HFFc6 (cell line): ENCODE measurements around the gene BRF1. TPM values are rescaled to one million over a fixed set of nuclear protein-coding genes. Genes with fewer than 3 reads are reported as not detected.
A peak's percentile ranks its signal among the peaks of the same experiment; 100 is the strongest.

ENCODE experiments used
- DNase-seq: peaks from one replicate; pipeline ENCODE4 v3.0.0-alpha.2; 2018
- H3K27ac Mint-ChIP-seq: 2 replicates; pipeline ENCODE4 v1.8.0; 2020; ENCODE audit warnings: mild to moderate bottlenecking, mixed read lengths
- H3K27me3 Mint-ChIP-seq: 2 replicates; pipeline ENCODE4 v1.8.0; 2021; ENCODE audit warnings: mild to moderate bottlenecking, moderate library complexity, mixed read lengths; ENCODE audit not compliant: insufficient read depth
- H3K36me3 Mint-ChIP-seq: 2 replicates; pipeline ENCODE4 v1.8.0; 2021; ENCODE audit warnings: low read depth, mixed read lengths
- H3K4me1 Mint-ChIP-seq: 2 replicates; pipeline ENCODE4 v1.8.0; 2020; ENCODE audit warnings: low read depth, mixed read lengths
- H3K4me3 Mint-ChIP-seq: 2 replicates; pipeline ENCODE4 v1.8.0; 2020; ENCODE audit warnings: mild to moderate bottlenecking, moderate library complexity, mixed read lengths
- H3K9me3 Mint-ChIP-seq: 2 replicates; pipeline ENCODE4 v1.8.0; 2020; ENCODE audit warnings: mild to moderate bottlenecking, mixed read lengths
- CTCF ChIP-seq: fragments of 200-600 bp; sonication (generic); IDR thresholded peaks from 2 replicates; pipeline ENCODE4 v1.5.0; 2021; ENCODE audit warnings: antibody characterized with exemption, mild to moderate bottlenecking
- long read RNA-seq: library from polyadenylated mRNA; unstranded; transcript quantifications from one replicate; pipeline ENCODE4 v2.0.0, GENCODE V29; 2019
- total RNA-seq, 6 experiments: library from RNA; stranded (reverse); fragmentation: NEBNext Ultra II Directional; extraction: Animal tissue kit (Norgen Biotek cat#: 25700); gene quantifications; 2 replicates in 1 of 6; 3 replicates in 5 of 6; pipeline ENCODE4 v1.2.3, GENCODE V29; 2021

BRF1 gene
- 10 to 100 TPM; 20.1 to 25.8 (median 21.8) TPM for total RNA-seq
- long read RNA-seq, partial matches to known transcripts, result 3 of 4 reads
- long read RNA-seq, other reads (novel, unspliced or antisense), result 1 of 4 reads

- Mint-ChIP-seq H3K9me3 (no peaks in the 10 kb centered on the region), H3K4me1 (peaks cover 18% of the 10 kb centered on the region), H3K27ac (peak within 1 kb of the TSS; percentile 93), H3K27me3 (no peaks in the 10 kb centered on the region), H3K36me3 (peaks cover 11% of the 10 kb centered on the region), H3K4me3 (peak within 1 kb of the TSS; percentile 93)
- peak; percentile 87 for DNase-seq
- TF ChIP-seq CTCF, result no peak
These were observed at the start of gene BRF1 for GRCh38 chr14:105300542-105301102. BRF1 (minus strand) TSS chr14:105301001; CDS start chr14:105300629, 372 bp downstream.

GRCh38 chr14:105349992-105350391 is 49.2 kb upstream of the BRF1 start:
- Mint-ChIP-seq H3K9me3 (0 out of 2 replicates have a peak, but pooled peaks cover 5% of the 10 kb centered on the region), H3K27me3 (peaks cover 1% of the 10 kb centered on the region; the same call in 1 of the 2 replicates), H3K4me1 (no peaks in the 10 kb centered on the region), H3K27ac (no peak overlapping the region), H3K4me3 (no peak overlapping the region), H3K36me3 (peaks cover 6% of the 10 kb centered on the region; the same call in 1 of the 2 replicates)
- DNase-seq, result no peak
- TF ChIP-seq CTCF, result no peak

GRCh38 chr14:105348945-105349699 is 48.3 kb upstream of the BRF1 start:
- Mint-ChIP-seq H3K27me3 (peaks cover 1% of the 10 kb centered on the region; the same call in 1 of the 2 replicates), H3K36me3 (peaks cover 6% of the 10 kb centered on the region; the same call in 1 of the 2 replicates), H3K9me3 (0 out of 2 replicates have a peak, but pooled peaks cover 5% of the 10 kb centered on the region), H3K27ac (no peak overlapping the region), H3K4me1 (no peaks in the 10 kb centered on the region), H3K4me3 (no peak overlapping the region)
- DNase-seq, result no peak
- TF ChIP-seq CTCF, result no peak

GRCh38 chr14:105348169-105348944 is 47.6 kb upstream of the BRF1 start:
- DNase-seq, result no peak
- Mint-ChIP-seq H3K27ac (no peak overlapping the region), H3K4me1 (no peaks in the 10 kb centered on the region), H3K9me3 (0 out of 2 replicates have a peak, but pooled peaks cover 5% of the 10 kb centered on the region), H3K27me3 (peaks cover 1% of the 10 kb centered on the region; the same call in 1 of the 2 replicates), H3K36me3 (peaks cover 6% of the 10 kb centered on the region; the same call in 1 of the 2 replicates), H3K4me3 (no peak overlapping the region)
- no peak for TF ChIP-seq CTCF

GRCh38 chr14:105347587-105347968 is 46.8 kb upstream of the BRF1 start:
- TF ChIP-seq CTCF, result no peak
- Mint-ChIP-seq H3K36me3 (peaks cover 6% of the 10 kb centered on the region; the same call in 1 of the 2 replicates), H3K9me3 (0 out of 2 replicates have a peak, but pooled peaks cover 5% of the 10 kb centered on the region), H3K27me3 (peaks cover 3% of the 10 kb centered on the region; the same call in 1 of the 2 replicates), H3K4me1 (no peaks in the 10 kb centered on the region), H3K27ac (no peak overlapping the region), H3K4me3 (no peak overlapping the region)
- DNase-seq, result no peak
